Thyroid gland (tissue), 4 donors: Measurements from ENCODE around the gene CDH4.

Source experiments
- CTCF ChIP-seq, 6 experiments: fragments of 200-600 bp in 3 of 6; fragments of 450-650 bp in 3 of 6; sonication (generic) in 3 of 6; IDR thresholded peaks; one replicate each; pipeline ENCODE4 v1.5.1; 2016 to 2019; ENCODE audit warnings: antibody characterized with exemption in 6 of 6, mild to moderate bottlenecking in 2 of 6, inconsistent platforms in 1 of 6, moderate library complexity in 1 of 6
- POLR2A ChIP-seq, 2 donors: fragments of 450-650 bp; IDR thresholded peaks; one replicate each; pipeline ENCODE4 v1.6.1; 2017; ENCODE audit warnings: antibody characterized with exemption in 2 of 2, mild to moderate bottlenecking in 2 of 2, moderate library complexity in 1 of 2

- TF ChIP-seq CTCF (IDR thresholded peaks at IDR 0.05): no peak
- TF ChIP-seq POLR2A (IDR thresholded peaks at IDR 0.05): no peak
Measured at GRCh38 chr20:61810738-61811135, 558.7 kb downstream of the CDH4 start.
